Central memory CD8-positive, alpha-beta T cell (primary cell): ENCODE data around the gene LGALS12.
A peak's percentile ranks its signal among the peaks of the same experiment; 100 is the strongest.

ENCODE experiments used
- ATAC-seq: fragments of 150-1000 bp; cut with Tn5 transposase; replicated peaks from 2 replicates; pipeline ENCODE4 v1.10.0; 2022; ENCODE audit warnings: mild to moderate bottlenecking, moderate FRiP score, moderate number of reproducible peaks; ENCODE audit not compliant: poor library complexity, severe bottlenecking; ENCODE audit errors: extremely low read depth
- DNase-seq, 2 donors: peaks; one replicate each; pipeline ENCODE4 v3.0.0; 2021; ENCODE audit warnings: low spot score in 2 of 2
- H3K27ac Mint-ChIP-seq: one replicate; pipeline ENCODE4 v1.8.0; 2022; ENCODE audit warnings: low read depth, mild to moderate bottlenecking, moderate library complexity, mixed read lengths
- H3K27me3 Mint-ChIP-seq: one replicate; pipeline ENCODE4 v1.8.0; 2022; ENCODE audit warnings: mixed read lengths
- H3K36me3 Mint-ChIP-seq: one replicate; pipeline ENCODE4 v1.8.0; 2022; ENCODE audit warnings: mild to moderate bottlenecking, moderate library complexity, mixed read lengths; ENCODE audit not compliant: insufficient read depth
- H3K4me1 Mint-ChIP-seq: one replicate; pipeline ENCODE4 v1.8.0; 2022; ENCODE audit warnings: mixed read lengths
- H3K4me3 Mint-ChIP-seq: one replicate; pipeline ENCODE4 v1.8.0; 2022; ENCODE audit warnings: mild to moderate bottlenecking, moderate library complexity, mixed read lengths
- H3K9me3 Mint-ChIP-seq: one replicate; pipeline ENCODE4 v1.8.0; 2022; ENCODE audit warnings: mixed read lengths

The LGALS12 gene

GRCh38 chr11:63560506-63561180 is 54.8 kb downstream of the LGALS12 start:
- peak; percentile 65 for ATAC-seq
- Mint-ChIP-seq H3K4me1 (peaks cover 45% of the 10 kb centered on the region), H3K27me3 (no peaks in the 10 kb centered on the region), H3K4me3 (peak overlapping the region; percentile 52), H3K27ac (peak overlapping the region; percentile 65), H3K36me3 (peaks cover 2% of the 10 kb centered on the region), H3K9me3 (no peaks in the 10 kb centered on the region)
- no peak for DNase-seq

GRCh38 chr11:63563201-63564055 is 57.5 kb downstream of the LGALS12 start, which contains the start of gene PLAAT2:
TSS of gene PLAAT2 (minus strand) at chr11:63563379. CDS start at chr11:63563324, 55 bp downstream.
- Mint-ChIP-seq H3K27me3 (no peaks in the 10 kb centered on the region), H3K4me3 (no peak within 1 kb of the TSS), H3K9me3 (no peaks in the 10 kb centered on the region), H3K36me3 (peaks cover 12% of the 10 kb centered on the region), H3K4me1 (peaks cover 50% of the 10 kb centered on the region), H3K27ac (peak within 1 kb of the TSS; percentile 86)
- ATAC-seq (no peak), DNase-seq (no peak)

GRCh38 chr11:63564056-63564774 is 58.3 kb downstream of the LGALS12 start:
- Mint-ChIP-seq H3K4me1 (peaks cover 50% of the 10 kb centered on the region), H3K27ac (peak overlapping the region; percentile 86), H3K27me3 (no peaks in the 10 kb centered on the region), H3K4me3 (peak overlapping the region; percentile 7), H3K36me3 (peaks cover 12% of the 10 kb centered on the region), H3K9me3 (no peaks in the 10 kb centered on the region)
- ATAC-seq (no peak), DNase-seq (no peak)

- Mint-ChIP-seq H3K27me3 (no peaks in the 10 kb centered on the region), H3K4me3 (no peak overlapping the region), H3K4me1 (peaks cover 47% of the 10 kb centered on the region), H3K36me3 (peaks cover 12% of the 10 kb centered on the region), H3K9me3 (no peaks in the 10 kb centered on the region), H3K27ac (peak overlapping the region; percentile 86)
- ATAC-seq (no peak), DNase-seq (no peak)
These were observed 59.0 kb downstream of the LGALS12 start for GRCh38 chr11:63564784-63565350.
